Jurkat, Clone E6-1 (cell line): ENCODE results near the gene ROR2.
A peak's percentile ranks its signal among the peaks of the same experiment; 100 is the strongest.

Experiments
- DNase-seq: peaks from one replicate; pipeline ENCODE4 v3.0.0-alpha.2; 2011; ENCODE audit warnings: low read depth, low spot score
- H3K4me3 ChIP-seq: 2 replicates; pipeline ENCODE4 v1.5.1; 2011; ENCODE audit warnings: mild to moderate bottlenecking, low read length, control low read depth, moderate library complexity

The ROR2 gene

DNA sequence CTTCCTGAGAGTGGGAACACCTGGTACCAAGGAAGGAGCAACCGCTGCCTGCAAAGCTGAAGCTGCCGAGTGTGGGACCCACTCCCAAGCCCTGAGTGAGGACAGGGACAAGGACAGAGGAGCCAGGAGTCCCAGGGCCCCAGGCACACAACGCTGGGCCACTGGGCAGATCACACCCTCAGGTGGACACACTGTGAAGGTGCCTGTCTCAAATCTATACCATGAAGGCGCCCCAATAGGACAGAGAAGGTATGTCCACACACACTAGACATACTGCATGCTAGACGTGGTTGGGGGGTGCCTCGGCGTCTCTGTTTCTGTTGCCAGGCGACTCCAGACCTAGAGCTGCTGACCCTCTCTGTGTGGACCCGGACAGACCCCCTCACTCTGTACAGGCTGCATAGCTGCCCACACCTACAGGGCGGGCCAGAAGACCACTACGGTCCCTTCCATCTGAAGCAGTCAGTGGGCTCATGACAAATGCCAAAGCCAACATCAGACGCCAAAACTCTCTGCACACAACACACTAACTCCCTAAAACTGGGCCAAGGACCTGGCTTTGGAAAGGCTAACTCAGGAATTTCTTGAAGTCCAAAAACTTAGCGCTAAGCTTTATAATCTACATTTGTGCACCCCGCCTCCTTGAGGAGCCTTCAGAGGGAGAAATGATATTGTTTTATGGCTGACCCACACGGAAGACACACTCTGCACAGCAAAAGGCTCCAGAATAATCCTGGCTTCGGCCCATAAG lies 60.7 kb downstream of the ROR2 start:
- DNase-seq = no peak
- H3K4me3 ChIP-seq = no peak overlapping the region

DNA sequence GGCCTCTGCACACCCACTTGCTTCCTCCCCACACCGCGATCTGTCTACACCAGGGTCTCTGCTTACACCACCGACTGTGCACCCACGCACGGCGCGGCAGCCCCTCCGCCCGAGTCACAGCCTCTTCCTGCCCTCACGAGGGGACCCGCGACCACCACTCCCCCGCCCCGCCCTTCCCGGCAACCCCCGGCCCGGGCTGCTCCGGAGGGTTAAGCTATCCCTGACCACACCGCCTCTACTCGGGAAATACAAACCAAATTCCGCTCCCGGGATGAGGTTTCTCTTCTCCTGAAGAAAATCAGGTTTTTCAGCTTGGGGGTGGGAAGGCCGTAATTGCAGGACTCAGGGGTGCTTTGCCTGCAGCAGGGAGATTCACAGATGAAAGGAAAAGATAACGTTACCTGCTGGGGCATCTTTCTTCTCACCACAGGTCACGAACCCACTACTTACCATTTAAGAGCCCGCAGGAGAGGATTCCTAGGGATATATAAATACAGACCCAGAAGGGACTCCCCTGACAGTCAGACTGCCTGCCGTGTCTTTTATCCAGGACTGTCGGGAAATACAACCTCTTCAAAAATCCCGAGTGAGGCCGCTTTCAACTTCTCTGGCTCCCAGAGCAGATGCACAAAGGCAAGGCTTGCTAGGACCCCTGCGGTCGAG lies 63.5 kb downstream of the ROR2 start:
- H3K4me3 ChIP-seq = no peak overlapping the region
- no peak for DNase-seq

DNA sequence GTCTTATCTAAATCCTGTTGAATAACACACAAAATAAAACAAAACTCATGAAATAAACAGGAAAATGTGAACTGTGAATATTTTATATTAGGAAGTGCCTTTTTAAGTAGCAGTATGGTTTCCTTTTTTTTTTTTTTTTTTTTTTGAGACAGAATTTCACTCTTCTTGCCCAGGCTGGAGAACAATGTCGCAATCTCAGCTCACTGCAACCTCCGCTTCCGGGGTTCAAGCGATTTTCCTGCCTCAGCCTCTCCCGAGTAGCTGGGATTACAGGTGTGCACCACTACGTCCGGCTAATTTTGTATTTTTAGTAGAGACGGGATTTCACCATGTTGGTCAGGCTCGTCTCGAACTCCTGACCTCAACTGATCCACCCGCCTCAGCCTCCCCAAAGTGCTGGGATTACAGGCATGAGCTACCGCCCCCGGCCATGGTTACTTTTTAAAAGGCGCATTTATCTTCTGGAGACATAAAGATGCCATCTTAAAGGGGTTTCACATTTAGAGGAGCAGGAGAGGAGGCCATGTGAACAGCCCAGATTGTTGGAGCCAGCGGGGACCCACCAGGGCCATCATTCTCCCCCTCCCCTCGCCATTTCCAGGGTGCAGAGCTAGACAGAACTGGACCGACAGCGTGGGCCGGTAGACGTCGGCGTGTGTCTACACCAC lies 64.1 kb downstream of the ROR2 start:
- no peak for DNase-seq
- no peak overlapping the region for H3K4me3 ChIP-seq

DNA sequence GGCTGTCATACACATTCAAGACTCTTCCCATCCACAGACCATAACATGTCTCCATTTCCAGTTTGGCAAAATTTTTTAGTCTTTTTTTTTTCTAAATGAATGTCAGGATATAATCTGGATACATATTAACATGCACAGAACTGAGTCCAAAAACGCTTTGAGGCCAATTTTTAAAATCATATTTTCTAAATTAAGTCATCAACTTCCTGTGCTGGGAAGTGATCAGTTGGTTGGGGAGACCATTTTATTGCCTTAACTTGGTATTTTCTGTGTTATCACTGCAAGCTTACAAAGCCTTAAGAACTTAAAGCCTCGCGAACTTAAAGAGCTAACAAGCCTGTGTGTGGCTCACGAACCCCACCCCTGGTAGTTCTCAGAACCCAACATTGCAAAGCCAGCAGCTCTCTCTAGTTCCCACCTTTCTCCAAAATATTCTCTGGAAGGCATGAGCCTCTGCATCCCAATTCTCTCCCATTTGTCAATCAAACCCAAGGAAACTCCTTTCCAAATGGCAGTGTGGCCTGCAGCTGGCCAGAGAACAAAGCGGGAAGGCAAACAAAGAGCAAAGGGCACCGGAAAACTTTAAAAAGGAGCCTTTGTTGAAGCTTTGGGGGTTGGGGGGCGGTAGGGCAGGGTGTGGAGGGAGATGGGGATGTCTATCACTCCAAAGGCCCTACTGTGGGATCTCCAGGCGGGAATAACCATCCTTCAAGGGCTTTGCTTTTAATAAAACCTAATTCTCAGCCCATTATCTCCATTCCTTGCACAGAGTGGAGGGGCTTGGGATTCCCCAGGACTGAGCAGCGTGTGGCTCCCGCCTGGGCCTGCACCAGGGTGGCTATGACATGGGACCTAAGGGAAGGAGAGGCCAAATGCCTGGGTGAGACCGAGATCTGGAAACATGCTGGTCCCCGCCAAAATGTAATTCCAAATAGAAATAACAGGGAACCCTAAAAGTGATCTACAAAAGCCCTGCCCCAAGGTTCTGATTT lies 65.0 kb downstream of the ROR2 start:
- DNase-seq = no peak
- no peak overlapping the region for H3K4me3 ChIP-seq

DNA sequence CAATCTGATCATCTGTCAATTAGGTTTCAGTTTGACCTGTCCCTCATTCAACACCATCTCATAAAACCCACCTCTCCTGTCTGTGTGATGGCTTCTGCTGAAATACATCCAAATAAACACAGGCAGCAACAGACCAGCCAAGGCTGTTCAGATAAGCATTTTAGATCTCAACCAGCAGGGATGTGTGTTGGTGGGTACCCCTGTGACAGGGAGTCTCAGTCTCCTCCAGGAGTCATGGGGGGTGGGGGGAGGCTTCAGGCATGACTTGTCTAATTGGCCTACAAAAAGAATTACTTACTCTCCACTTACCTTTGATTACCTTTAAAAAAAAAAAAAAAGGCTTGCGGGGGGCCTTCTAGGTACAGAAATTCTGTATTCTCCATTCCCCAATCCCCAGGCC lies 65.9 kb downstream of the ROR2 start:
- H3K4me3 ChIP-seq = no peak overlapping the region
- DNase-seq = no peak

DNA sequence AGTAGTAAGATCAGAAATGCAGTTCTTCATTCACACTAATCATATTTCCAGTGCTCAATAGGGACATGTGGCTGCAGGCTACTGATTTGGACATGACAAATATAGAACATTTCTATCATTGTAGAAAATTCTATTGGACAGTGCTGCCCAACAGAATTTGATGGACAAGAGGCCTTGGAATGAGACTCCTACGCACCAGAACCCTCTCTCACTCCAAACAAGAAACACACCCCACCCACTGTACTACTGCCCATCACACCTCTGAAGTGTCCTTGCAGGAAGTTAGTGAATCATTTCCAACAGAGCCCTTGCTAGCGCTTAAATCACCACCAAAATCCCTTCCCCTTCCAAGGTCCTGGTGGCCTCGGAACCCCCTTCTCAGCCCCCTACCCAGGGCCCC lies 66.5 kb downstream of the ROR2 start:
- DNase-seq = no peak
- no peak overlapping the region for H3K4me3 ChIP-seq

DNA sequence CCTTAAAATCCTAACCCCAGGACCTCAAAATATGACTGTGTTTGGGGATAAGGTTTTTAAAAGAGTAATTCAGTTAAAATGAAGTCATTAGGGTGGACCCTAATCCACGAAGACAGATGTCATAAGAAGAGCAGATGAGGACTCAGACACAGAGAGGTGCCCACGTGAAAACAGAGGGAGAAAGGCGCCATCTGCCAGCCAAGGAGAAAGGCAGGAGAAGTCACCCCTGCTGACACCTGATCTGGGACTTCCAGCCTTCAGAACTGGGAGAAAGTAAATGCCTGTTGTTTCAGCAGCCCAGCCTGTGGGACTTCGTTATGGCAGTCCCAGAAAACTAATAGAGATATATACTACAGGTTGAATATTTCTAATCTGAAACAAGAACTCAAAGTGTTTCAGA lies 67.4 kb downstream of the ROR2 start:
- no peak overlapping the region for H3K4me3 ChIP-seq
- no peak for DNase-seq

DNA sequence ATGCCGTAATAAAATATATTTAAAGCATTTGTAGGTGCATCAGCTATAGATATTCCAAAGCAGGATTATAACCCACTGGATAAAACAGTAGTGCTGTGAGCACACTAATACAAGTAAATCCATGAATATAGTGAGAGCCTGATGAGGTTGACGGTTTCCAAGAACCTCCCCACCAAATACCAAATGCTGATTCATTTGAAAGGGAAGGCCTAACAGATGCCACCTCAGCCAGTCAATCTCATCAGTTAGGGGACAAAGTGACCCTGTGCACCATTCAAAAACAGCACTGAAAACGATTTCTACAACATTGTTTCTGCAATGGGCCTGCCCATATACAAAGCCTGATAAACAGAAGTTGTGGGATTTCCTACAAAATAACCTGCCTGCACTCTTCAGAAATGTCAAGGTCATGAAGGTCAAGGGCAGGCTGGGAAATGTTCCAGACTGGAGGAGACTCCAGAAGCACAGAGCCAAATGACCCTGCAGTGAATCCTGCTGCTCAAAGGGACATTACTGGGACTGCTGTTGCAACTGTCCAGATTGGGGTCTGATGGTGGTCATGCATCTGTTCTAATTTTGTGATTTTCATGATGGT lies 69.6 kb downstream of the ROR2 start:
- no peak overlapping the region for H3K4me3 ChIP-seq
- no peak for DNase-seq

DNA sequence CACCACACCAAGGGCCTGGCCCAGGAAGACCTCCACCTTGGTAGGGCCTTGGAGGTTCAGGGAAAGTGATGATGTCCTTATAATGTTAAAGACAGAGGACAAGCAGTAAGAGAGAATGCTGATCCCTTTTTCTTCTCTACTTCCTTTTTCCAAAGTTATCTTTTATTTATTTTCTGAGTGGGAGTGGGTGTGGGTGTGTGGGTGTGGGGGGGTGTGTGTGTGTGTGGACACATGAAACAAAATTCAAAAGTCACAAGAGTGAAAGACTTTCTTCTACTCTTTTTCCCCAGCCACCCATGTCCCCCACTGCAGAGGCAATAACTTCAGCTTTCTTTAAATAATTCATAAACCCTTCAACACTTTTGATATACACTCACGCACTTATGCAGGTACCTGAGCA lies 70.8 kb downstream of the ROR2 start:
- DNase-seq = no peak

DNA sequence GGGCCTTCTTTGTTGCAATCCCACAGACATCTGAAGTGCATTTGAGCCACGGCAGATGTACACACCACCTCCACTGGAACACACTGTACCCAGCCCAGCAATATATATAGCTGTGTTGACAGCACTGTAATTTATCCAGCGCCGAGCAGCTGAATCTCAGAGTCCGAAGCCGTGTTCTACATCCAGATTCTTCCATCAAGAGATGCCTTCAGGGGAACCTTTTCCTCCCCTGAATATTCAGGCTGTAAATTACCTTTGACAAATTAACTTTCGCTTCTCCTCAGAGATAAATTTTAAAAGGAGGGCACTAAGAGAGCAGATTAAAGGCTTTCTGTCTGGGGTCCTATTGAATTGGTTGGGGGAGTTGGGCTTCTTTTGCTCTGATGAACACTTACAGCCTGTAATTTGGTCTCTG lies 76.4 kb downstream of the ROR2 start:
- no peak overlapping the region for H3K4me3 ChIP-seq
- DNase-seq = no peak

More for the DNA sequence above, 70.8 kb downstream of the ROR2 start:
- H3K4me3 ChIP-seq = no peak overlapping the region

DNA sequence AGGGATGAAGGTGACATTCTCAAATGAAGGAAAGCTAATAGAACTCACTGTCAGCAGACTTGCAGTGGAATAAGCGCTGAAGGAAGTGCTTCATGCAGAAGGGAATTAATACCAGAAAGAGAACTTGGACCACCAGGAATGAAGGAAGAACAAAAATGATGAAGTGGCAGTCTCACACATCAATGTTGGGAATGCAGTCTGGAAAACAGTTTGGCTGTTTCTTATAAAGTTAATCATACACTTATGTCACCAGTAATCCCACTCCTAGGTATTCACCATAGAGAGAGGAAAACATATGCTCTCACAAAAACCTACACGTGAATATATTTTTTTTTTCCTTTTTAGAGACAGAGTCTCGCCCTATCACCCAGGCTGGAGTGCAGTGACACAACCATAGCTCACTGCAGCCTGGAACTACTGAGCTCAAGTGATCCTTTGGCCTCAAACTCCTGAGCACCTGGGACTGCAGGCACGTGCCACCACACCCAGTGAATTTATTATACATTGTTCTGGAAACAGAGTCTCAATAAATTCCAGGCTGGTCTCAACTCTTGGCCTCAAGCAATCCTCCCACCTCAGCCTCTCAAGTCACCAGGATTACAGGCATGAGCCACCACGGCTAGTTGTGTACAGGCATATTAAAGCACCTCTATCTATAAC lies 81.2 kb downstream of the ROR2 start:
- no peak for DNase-seq

DNA sequence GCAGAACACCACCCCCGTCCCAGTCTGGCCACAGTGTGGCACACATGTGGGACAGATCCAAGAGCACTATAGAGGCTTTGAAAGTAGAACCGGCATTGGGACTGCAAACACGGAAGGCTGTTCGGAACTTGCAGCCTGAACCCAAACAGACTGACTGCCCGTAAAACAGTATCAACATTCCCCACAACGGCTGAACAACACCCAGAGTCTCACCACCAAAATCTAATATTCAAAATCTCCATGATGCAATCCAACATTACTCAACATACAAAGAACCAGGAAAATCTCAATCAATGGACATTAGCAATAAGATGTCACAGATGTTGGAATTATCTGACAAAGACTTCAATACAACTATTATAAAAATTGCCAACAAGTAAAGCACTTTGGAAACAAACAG lies 82.3 kb downstream of the ROR2 start:
- H3K4me3 ChIP-seq = no peak overlapping the region

More for the DNA sequence above, 81.2 kb downstream of the ROR2 start:
- no peak overlapping the region for H3K4me3 ChIP-seq

DNA sequence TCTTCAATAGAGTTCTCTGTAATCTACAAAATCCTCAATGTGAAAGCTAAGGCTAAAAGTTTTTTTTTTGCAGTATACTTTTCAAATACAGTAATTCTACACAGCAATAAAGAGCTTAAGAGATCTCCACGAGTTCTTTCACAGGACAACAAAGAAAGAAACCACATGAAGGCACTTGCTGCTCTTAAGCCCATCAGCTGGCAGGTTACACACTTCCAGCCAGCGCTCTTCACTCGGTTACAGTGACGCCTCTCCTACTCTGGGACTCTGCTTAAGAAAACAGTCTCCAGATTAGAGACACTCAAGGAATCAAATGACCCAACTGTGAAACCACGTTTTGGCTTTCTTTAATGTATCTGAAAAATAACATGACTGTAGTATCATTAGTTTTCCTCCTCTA lies 85.0 kb downstream of the ROR2 start:
- H3K4me3 ChIP-seq = no peak overlapping the region
- peak; percentile 63 for DNase-seq

More for the DNA sequence above, 82.3 kb downstream of the ROR2 start:
- no peak for DNase-seq

DNA sequence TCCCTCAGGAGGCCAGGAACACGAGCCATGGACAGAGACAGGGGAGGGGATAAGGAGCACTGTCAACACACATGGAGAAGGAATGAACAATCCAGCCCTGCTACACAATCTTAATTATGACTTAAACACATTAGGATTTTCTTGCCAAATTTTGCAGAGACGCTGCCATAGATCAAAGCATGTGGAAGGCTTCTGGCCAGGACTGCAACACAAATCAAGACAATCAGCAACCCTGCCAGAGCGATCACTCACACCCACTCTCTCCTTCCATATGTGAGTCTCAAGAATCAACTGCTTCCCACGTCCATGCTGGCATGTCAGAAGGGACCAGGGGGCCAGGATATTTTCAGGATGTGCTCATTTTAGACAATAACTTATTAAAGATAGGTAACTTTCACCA lies 85.6 kb downstream of the ROR2 start:
- DNase-seq = no peak
- no peak overlapping the region for H3K4me3 ChIP-seq

DNA sequence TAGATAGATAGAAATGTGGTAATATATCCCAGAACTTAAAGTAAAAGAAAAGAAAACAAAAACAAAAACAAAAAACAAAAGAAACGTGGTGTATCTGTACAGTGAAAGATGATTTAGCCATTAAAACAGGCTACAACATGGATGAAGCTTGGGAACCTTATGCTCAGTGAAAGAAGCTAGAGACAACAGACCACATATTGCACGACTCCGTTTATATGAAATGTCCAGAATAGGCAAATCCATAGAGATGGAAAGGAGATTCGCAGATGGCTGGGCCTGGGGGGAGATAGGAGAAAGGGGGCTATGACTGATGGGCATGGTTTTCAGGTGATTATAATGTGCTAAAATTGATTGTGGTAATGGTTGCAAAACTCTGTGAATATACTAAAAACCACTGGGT lies 86.6 kb downstream of the ROR2 start:
- H3K4me3 ChIP-seq = no peak overlapping the region
- DNase-seq = no peak

DNA sequence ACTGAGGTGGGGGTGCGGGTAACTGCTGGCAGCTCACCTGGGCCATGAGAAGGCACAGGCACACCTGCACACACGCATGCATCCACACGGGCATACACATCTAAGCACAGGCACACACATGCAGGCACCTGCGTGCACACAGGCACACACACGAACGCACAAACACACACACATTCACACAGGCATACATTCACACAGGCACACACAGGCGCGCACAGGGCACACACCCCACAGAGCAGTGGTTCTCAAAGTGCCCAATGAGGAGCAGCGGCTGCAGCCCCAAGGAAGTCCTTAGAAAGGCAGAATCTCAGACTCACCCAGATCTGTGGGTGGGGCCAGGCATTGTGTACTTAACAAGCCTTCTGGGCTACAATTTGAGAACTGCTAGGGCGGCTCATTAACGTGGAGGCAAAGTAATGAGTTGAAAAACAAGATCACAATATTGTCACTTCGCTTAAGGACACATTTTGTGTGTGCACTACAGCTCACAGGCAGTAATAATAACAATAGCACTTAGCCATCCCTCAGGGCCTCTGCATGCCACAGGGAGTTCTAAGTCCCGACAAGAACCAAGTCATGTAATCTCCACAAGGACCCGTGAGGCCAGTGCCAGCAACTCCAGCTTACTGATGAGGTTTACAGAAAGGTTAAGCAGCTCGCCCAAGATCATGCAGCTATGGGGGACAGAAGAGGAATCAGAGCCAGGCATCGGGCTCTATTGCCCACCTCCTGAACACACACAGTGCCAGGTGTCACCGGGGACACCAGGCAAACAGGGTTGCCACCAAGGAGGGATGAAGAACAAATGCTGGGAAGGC lies 91.6 kb downstream of the ROR2 start:
- no peak for DNase-seq
- H3K4me3 ChIP-seq = no peak overlapping the region

DNA sequence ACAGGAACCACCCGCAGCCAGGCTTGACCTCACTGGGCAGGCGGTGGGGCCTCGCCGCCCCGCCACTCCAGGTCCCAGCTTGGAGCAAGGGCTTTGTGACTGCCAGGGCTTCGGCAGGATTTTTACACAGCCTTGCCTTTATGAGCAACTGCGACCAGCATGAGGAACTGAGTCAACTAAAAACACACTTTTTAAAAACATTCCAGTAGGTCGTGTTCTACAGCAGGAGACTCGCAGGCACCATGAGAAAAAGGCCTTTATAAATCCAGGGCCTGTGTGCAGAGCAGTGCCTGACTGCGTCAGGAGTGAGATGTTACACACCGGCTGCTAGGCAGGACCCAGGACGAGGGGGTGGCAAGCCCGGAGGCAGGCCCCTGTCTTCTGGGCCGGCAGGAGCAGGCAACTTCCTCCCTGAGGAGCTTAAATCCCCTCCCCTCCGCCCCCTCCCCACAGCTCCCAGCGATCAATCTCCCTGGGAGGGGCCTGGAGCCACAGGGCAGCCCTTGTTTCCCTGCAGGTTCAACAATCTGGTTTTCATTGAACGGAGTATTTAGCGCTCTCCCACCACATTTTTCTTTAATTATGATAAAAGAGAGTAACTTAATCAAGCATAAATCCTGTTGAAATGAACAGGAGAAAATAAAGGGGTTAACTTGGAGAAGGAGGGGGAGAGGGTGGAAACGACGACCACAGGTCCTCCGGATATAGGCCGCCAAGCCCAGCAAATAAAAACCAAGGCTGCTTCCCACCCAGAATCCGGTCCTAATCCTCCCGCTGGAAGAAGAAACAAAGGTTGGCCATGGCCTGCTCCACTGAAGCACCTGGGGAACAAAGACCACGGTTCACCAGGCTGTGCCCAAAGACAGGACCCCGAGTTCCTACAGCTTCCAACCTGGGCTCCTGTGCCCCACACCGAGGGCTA lies 92.5 kb downstream of the ROR2 start:
- no peak for DNase-seq
- no peak overlapping the region for H3K4me3 ChIP-seq
